Measurements from ENCODE around the gene PDSS2. TPM values are rescaled to one million over a fixed set of nuclear protein-coding genes. Genes with fewer than 3 reads are reported as not detected.

The PDSS2 gene
- total and polyA plus RNA-seq, 4 donors, result 10.5 to 20.9 (median 16.0) TPM

GRCh38 chr6:107246249-107246971, 213.0 kb downstream of the PDSS2 start:
- Histone ChIP-seq H3K36me3 (ENCODE audit: control insufficient read depth in 4 of 4, insufficient read depth in 3 of 4, low read depth in 1 of 4, low read length in 3 of 4) (no peaks in the 10 kb centered on the region), H3K27ac (ENCODE audit: low read depth in 1 of 2, low read length in 2 of 2) (no peak overlapping the region), H3K27me3 (ENCODE audit: control insufficient read depth in 4 of 4, insufficient read depth in 4 of 4, low read length in 3 of 4) (no peaks in the 10 kb centered on the region), H3K4me3 (ENCODE audit: low read depth in 1 of 3, low read length in 3 of 3) (no peak overlapping the region), H3K9me3 (ENCODE audit: control insufficient read depth in 4 of 4, low read length in 3 of 4) (no peaks in the 10 kb centered on the region), H3K9ac (ENCODE audit: low read depth in 1 of 2, low read length in 2 of 2) (no peak overlapping the region), H3K4me1 (ENCODE audit: control insufficient read depth in 4 of 4, insufficient read depth in 4 of 4, low read length in 3 of 4) (peaks cover 0 to 4% (median 0%) of the 10 kb centered on the region in 4 donors)
- TF ChIP-seq ZBTB33 (IDR thresholded peaks at IDR 0.05) (no peak), NR2F2 (IDR thresholded peaks at IDR 0.05) (no peak), YY1 (IDR thresholded peaks at IDR 0.05) (no peak), EGR1 (IDR thresholded peaks at IDR 0.05; ENCODE audit: low read depth in 2 of 2) (no peak), RAD21 (IDR thresholded peaks at IDR 0.05) (no peak), MAX (IDR thresholded peaks at IDR 0.05) (no peak), CTCF (IDR thresholded peaks at IDR 0.05; ENCODE audit: low read depth, low read length, missing input control) (no peak), HNF4A (conservative IDR thresholded peaks at IDR 0.05) (no peak), SP1 (IDR thresholded peaks at IDR 0.05) (no peak), ATF3 (IDR thresholded peaks at IDR 0.05) (no peak), REST (IDR thresholded peaks at IDR 0.05) (no peak)
- no peak for DNase-seq (ENCODE audit: low spot score)
- WGBS, result 95% methylated on average over 3 of the region's 3 CpGs

- Histone ChIP-seq H3K9me3 (ENCODE audit: control insufficient read depth in 4 of 4, low read length in 3 of 4) (no peaks in the 10 kb centered on the region), H3K36me3 (ENCODE audit: control insufficient read depth in 4 of 4, insufficient read depth in 3 of 4, low read depth in 1 of 4, low read length in 3 of 4) (no peaks in the 10 kb centered on the region), H3K4me1 (ENCODE audit: control insufficient read depth in 4 of 4, insufficient read depth in 4 of 4, low read length in 3 of 4) (peaks cover 0 to 4% (median 0%) of the 10 kb centered on the region in 4 donors), H3K4me3 (ENCODE audit: low read depth in 1 of 3, low read length in 3 of 3) (no peak overlapping the region), H3K27ac (ENCODE audit: low read depth in 1 of 2, low read length in 2 of 2) (no peak overlapping the region), H3K9ac (ENCODE audit: low read depth in 1 of 2, low read length in 2 of 2) (no peak overlapping the region), H3K27me3 (ENCODE audit: control insufficient read depth in 4 of 4, insufficient read depth in 4 of 4, low read length in 3 of 4) (no peaks in the 10 kb centered on the region)
- no peak for DNase-seq (ENCODE audit: low spot score)
- 93% methylated on average over 4 of the region's 4 CpGs for WGBS
- no peak for TF ChIP-seq EGR1 (IDR thresholded peaks at IDR 0.05; ENCODE audit: low read depth in 2 of 2)
- TF ChIP-seq ATF3 (IDR thresholded peaks at IDR 0.05), result no peak
- TF ChIP-seq ZBTB33 (IDR thresholded peaks at IDR 0.05), result no peak
- TF ChIP-seq FOXA1 (IDR thresholded peaks at IDR 0.05), result no peak
- TF ChIP-seq FOXA2 (IDR thresholded peaks at IDR 0.05), result no peak
- TF ChIP-seq JUND (IDR thresholded peaks at IDR 0.05), result no peak
- no peak for TF ChIP-seq GABPA (IDR thresholded peaks at IDR 0.05 in 1 of 2, conservative IDR thresholded peaks at IDR 0.05 in 1 of 2)
- no peak for TF ChIP-seq NR2F2 (IDR thresholded peaks at IDR 0.05)
- no peak for TF ChIP-seq YY1 (IDR thresholded peaks at IDR 0.05)
- TF ChIP-seq REST (IDR thresholded peaks at IDR 0.05), result no peak
These were observed 214.5 kb downstream of the PDSS2 start for GRCh38 chr6:107244742-107245480.
